Transverse colon (tissue), 4 donors: ENCODE data around the gene LYRM1. TPM values are rescaled to one million over a fixed set of nuclear protein-coding genes. Genes with fewer than 3 reads are reported as not detected.
A peak's percentile ranks its signal among the peaks of the same experiment; 100 is the strongest.

Experiments
- DNase-seq: peaks from one replicate; pipeline ENCODE4 v3.0.0-alpha.2; 2019
- H3K27ac ChIP-seq, 4 donors: fragments of 200-600 bp; sonication (generic); 2 replicates each; pipeline ENCODE4 v1.5.1; 2016 to 2018; ENCODE audit warnings: inconsistent platforms in 4 of 4
- H3K27me3 ChIP-seq: fragments of 200-600 bp; sonication (generic); 2 replicates; pipeline ENCODE4 v1.5.1; 2017; ENCODE audit warnings: inconsistent platforms
- H3K36me3 ChIP-seq, 4 donors: fragments of 200-600 bp; sonication (generic); 2 replicates each; pipeline ENCODE4 v1.5.1; 2017 to 2019; ENCODE audit warnings: inconsistent platforms in 4 of 4
- H3K4me1 ChIP-seq, 4 donors: fragments of 200-600 bp; sonication (generic); 2 replicates each; pipeline ENCODE4 v1.5.1; 2017 to 2020; ENCODE audit warnings: inconsistent platforms in 4 of 4
- H3K4me3 ChIP-seq, 4 donors: fragments of 200-600 bp; sonication (generic); 1 replicate in 1 of 4; 2 replicates in 3 of 4; pipeline versions ENCODE4 v1.5.1 to v1.6.1; 2017 to 2019; ENCODE audit warnings: inconsistent platforms in 4 of 4
- H3K9me3 ChIP-seq, 2 donors: fragments of 200-600 bp; sonication (generic); 2 replicates each; pipeline ENCODE4 v1.5.1; 2017 to 2019; ENCODE audit warnings: inconsistent platforms in 2 of 2
- EP300 ChIP-seq: sonication (generic); formaldehyde crosslinking; IDR thresholded peaks from one replicate; pipeline ENCODE4 v1.6.1; 2017; ENCODE audit warnings: antibody characterized with exemption, low read depth
- POLR2A ChIP-seq: fragments of 450-650 bp; IDR thresholded peaks from one replicate; pipeline ENCODE4 v1.6.1; 2016; ENCODE audit warnings: antibody characterized with exemption, mild to moderate bottlenecking, moderate library complexity
- POLR2AphosphoS5 ChIP-seq, 3 donors: sonication (generic); formaldehyde crosslinking; IDR thresholded peaks; one replicate each; pipeline ENCODE4 v1.6.1; 2016; ENCODE audit warnings: antibody characterized with exemption in 3 of 3
- WGBS, 2 donors: methylation state at CpG; one replicate each; pipeline ENCODE4 v1.1.5; 2018; ENCODE audit warnings: low coverage in 1 of 2; 5-methylcytosine and 5-hydroxymethylcytosine counted together
- in situ Hi-C, 4 donors: fragments of 200-750 bp; cut with MboI; loops; one replicate each; pipeline versions ENCODE4 v1.15.0 to v1.15.1; 2017; ENCODE audit warnings: low sequenced_read_pairs in 3 of 4, low pct_ligation_motif_present in 1 of 4, low pct_unique_long_range_greater_than_20kb in 1 of 4
- intact Hi-C: fragments of 100-400 bp; cut with DNase I; formaldehyde crosslinking; loops from one replicate; pipeline ENCODE4 v1.15.1; 2023; ENCODE audit warnings: low total_unique reads
- total RNA-seq, 4 donors: library from RNA; depleted of rRNA; stranded (reverse); fragments of >200 nt; gene quantifications; one replicate each; pipeline ENCODE4 v1.1.0, GENCODE V29; 2016
- TF ChIP-seq, protein P1 (sequence below), 5 experiments: fragments of 200-600 bp in 3 of 5; fragments of 450-650 bp in 2 of 5; sonication (generic) in 3 of 5; IDR thresholded peaks; 1 replicate in 2 of 5; 2 replicates in 3 of 5; pipeline ENCODE4 v1.5.1; 2016 to 2017; ENCODE audit warnings: antibody characterized with exemption in 5 of 5, inconsistent platforms in 3 of 5, mild to moderate bottlenecking in 2 of 5, moderate library complexity in 1 of 5

LYRM1 gene
- total RNA-seq, 4 donors from 2014 or later = 7.9 to 74.6 (median 27.5) TPM

DNA sequence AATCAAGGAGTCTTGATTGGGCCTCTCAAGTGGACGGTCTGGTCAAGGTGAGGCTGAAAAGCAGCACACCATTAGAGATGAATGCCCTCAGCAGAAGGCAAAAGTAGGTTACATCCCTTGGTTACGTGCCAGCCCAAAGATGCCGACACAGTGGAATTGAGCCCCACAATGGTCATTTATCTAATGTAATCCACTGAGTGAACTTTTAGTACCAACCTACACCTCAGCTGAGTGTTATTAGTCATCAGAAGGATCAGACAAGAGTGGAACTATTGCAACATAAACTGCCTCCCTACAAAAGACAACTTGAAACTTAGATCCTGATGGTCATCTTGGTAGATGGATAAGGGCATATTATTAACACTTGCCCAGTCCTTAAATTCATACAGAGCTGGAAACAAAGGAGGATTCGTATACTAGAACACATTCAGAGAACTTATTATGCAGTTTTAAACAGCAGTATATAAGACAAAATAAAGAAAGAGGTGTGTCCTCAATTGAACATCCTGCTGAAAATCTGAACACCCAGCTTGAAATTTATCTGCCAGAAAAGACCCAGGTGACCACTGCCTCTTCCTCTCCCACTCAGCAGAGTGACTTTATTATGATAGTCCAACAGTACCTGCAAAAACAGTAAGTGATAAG, 3.2 kb upstream of the LYRM1 start:
- TF ChIP-seq POLR2AphosphoS5 (IDR thresholded peaks at IDR 0.05) (no peak), POLR2A (no peak), EP300 (no peak)
- TF ChIP-seq, protein P1, sequence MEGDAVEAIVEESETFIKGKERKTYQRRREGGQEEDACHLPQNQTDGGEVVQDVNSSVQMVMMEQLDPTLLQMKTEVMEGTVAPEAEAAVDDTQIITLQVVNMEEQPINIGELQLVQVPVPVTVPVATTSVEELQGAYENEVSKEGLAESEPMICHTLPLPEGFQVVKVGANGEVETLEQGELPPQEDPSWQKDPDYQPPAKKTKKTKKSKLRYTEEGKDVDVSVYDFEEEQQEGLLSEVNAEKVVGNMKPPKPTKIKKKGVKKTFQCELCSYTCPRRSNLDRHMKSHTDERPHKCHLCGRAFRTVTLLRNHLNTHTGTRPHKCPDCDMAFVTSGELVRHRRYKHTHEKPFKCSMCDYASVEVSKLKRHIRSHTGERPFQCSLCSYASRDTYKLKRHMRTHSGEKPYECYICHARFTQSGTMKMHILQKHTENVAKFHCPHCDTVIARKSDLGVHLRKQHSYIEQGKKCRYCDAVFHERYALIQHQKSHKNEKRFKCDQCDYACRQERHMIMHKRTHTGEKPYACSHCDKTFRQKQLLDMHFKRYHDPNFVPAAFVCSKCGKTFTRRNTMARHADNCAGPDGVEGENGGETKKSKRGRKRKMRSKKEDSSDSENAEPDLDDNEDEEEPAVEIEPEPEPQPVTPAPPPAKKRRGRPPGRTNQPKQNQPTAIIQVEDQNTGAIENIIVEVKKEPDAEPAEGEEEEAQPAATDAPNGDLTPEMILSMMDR (IDR thresholded peaks at IDR 0.05) = no peak
- Histone ChIP-seq H3K27ac (peak overlapping the region in 1 of 4 donors; percentile 97), H3K27me3 (no peaks in the 10 kb centered on the region), H3K36me3 (no peaks in the 10 kb centered on the region), H3K9me3 (no peaks in the 10 kb centered on the region), H3K4me3 (no peak overlapping the region), H3K4me1 (peaks cover 7 to 32% (median 24%) of the 10 kb centered on the region in 4 donors)
- DNase-seq = no peak
- intact Hi-C loops = no loop called here
- 84 to 95% methylated on average over 3 to 4 of the region's 4 CpGs for WGBS, 2 donors
- in situ Hi-C loops = no loop called here

DNA sequence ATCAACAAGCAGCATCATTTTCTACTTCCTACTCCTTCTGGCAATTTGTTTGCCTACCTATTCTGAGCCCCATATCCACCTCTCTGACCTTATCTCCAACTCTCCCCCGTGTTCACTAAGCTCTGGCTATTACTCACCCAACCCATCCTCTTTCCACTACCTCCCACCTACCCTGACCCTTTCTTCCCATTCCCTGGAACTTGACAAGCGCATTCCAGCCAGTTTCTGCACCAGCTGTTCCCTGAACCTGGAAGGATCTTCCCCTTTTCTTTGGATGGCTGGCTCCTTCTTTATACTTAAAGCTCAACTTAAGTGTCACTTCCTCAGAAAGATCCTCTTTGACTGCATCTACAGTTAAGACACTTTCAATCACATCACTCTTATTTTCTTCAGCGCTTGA, 2.6 kb upstream of the LYRM1 start:
- intact Hi-C loops = no loop called here
- no peaks in the 10 kb centered on the region for H3K36me3 ChIP-seq
- H3K4me3 ChIP-seq = no peak overlapping the region
- H3K9me3 ChIP-seq = no peaks in the 10 kb centered on the region
- H3K27ac ChIP-seq = peak overlapping the region; percentile 93 to 97 (median 94)
- no peak for DNase-seq
- H3K27me3 ChIP-seq = no peaks in the 10 kb centered on the region
- in situ Hi-C loops = no loop called here
- 70 to 100% methylated on average over 1 to 3 of the region's 3 CpGs for WGBS, 2 donors
- TF ChIP-seq POLR2AphosphoS5 (IDR thresholded peaks at IDR 0.05) = no peak
- no peak for TF ChIP-seq POLR2A
- TF ChIP-seq, protein P1 (IDR thresholded peaks at IDR 0.05) = no peak
- TF ChIP-seq EP300 = no peak
- peaks cover 7 to 36% (median 28%) of the 10 kb centered on the region in 4 donors for H3K4me1 ChIP-seq

- intact Hi-C loops = no loop called here
- peaks cover 9 to 43% (median 30%) of the 10 kb centered on the region in 4 donors for H3K4me1 ChIP-seq
- TF ChIP-seq POLR2A = no peak
- peak in 1 of 3 donors; percentile 17 for TF ChIP-seq POLR2AphosphoS5 (IDR thresholded peaks at IDR 0.05)
- no peaks in the 10 kb centered on the region for H3K9me3 ChIP-seq
- no peaks in the 10 kb centered on the region for H3K36me3 ChIP-seq
- in situ Hi-C loops = no loop called here
- H3K27me3 ChIP-seq = no peaks in the 10 kb centered on the region
- whole genome bisulfite sequencing, 2 donors = 18 to 26% methylated on average over 5 of the region's 5 CpGs
- H3K27ac ChIP-seq = peak overlapping the region; percentile 93 to 97 (median 94)
- peak overlapping the region in 3 of 4 donors; percentile 62 to 84 (median 74) for H3K4me3 ChIP-seq
- DNase-seq = no peak
Observed at GRCh38 chr16:20899071-20899470, 1.5 kb upstream of the LYRM1 start.

DNA sequence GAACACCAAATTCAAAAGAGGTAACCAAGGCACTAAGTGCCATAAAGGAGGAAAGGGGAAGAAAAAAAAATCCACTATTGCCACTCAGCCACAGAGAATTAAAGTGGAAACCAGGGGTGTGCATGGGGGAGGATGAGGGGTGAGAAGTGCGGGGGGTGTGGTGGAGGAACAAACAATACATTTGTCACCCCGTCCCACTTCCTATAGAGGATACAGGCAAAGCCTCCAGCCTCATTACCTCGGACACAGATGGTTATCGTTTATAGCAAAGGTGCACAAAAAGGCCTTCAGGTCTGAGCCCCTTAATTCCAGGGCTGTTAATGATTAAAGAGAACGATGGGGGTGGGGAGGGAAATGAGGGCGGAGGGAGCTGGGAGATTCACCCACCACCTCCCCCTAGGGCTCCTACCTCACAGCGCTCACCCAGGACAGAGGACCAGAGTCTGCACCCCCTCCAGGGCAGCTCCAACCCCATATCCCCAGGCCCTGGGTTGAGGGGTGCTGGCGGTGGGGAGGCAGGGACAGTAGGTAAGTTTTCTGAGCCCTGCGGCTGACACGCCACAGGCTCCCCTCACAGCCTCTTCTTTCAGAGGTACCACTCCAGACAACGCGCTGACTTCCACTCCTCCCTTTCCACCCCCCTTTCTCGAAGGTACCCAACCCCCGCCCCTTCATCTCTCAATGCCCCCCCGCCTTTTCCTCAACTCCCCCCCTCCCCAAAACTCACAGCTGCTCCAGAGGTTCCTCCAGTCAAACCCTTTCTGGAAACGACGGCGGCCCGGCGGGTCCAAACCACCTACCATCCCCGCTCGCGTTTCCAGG, 883 bp upstream of the LYRM1 start:
- no peaks in the 10 kb centered on the region for H3K36me3 ChIP-seq
- WGBS, 2 donors = 0 to 1% methylated on average over 4 to 21 of the region's 23 CpGs
- TF ChIP-seq EP300 = no peak
- TF ChIP-seq, protein P1 (IDR thresholded peaks at IDR 0.05) = no peak
- TF ChIP-seq POLR2AphosphoS5 (IDR thresholded peaks at IDR 0.05) = no peak
- no peak for TF ChIP-seq POLR2A
- H3K9me3 ChIP-seq = no peaks in the 10 kb centered on the region
- H3K4me3 ChIP-seq = peak overlapping the region; percentile 62 to 84 (median 76)
- H3K27me3 ChIP-seq = no peaks in the 10 kb centered on the region
- H3K4me1 ChIP-seq = peaks cover 12 to 49% (median 32%) of the 10 kb centered on the region in 4 donors
- no peak for DNase-seq
- peak overlapping the region; percentile 93 to 97 (median 94) for H3K27ac ChIP-seq
- in situ Hi-C loops = loop anchor here in 1 of 4 donors (5.0 kb wide), 1 partner anchor 47 kb away; no protein-coding TSS in a partner anchor
- intact Hi-C loops = loop anchor here (5.0 kb wide), 1 partner anchor 47 kb away; no protein-coding TSS in a partner anchor
